H1 (cell line): ENCODE results near the gene FGF14. TPM values are rescaled to one million over a fixed set of nuclear protein-coding genes. Genes with fewer than 3 reads are reported as not detected.

Source experiments
- CTCF ChIA-PET: fragments of 300-600 bp; sonication (Branson Sonifier 250); formaldehyde crosslinking; loops from one replicate; lab custom pipeline; 2021; ENCODE audit not compliant: partially characterized antibody; lab: Charles Lee
- POLR2A ChIA-PET: fragments of 300-600 bp; sonication (Branson Sonifier 250); formaldehyde crosslinking; loops from one replicate; lab custom pipeline; 2021; ENCODE audit warnings: inconsistent platforms; ENCODE audit not compliant: partially characterized antibody; lab: Charles Lee
- DNase-seq, 2 experiments: peaks; one replicate each; pipeline versions ENCODE4 v3.0.0 to v3.0.0-alpha.2; 2010 to 2022; ENCODE audit warnings: low spot score in 2 of 2, low read depth in 1 of 2, mixed read lengths in 1 of 2
- FAIRE-seq: peaks from 2 replicates; lab custom pipeline; 2011; peaks lifted over from hg19 to GRCh38; lab: Jason Lieb, UNC
- H2AFZ ChIP-seq: 2 replicates; pipeline ENCODE4 v1.8.1; 2012; ENCODE audit warnings: low read length, inconsistent platforms
- H2AK5ac ChIP-seq: 2 replicates; pipeline ENCODE4 v1.6.1; 2013; ENCODE audit warnings: low read depth, low read length
- H2BK120ac ChIP-seq: replicated peaks from 2 replicates; pipeline ENCODE3; 2013; ENCODE audit warnings: low read depth, low read length, inconsistent platforms
- H2BK12ac ChIP-seq: 2 replicates; pipeline ENCODE4 v1.6.1; 2013; ENCODE audit warnings: low read depth, low read length
- H2BK15ac ChIP-seq: 2 replicates; pipeline ENCODE4 v1.6.1; 2013; ENCODE audit warnings: low read length
- H2BK20ac ChIP-seq: 2 replicates; pipeline ENCODE4 v1.6.1; 2013; ENCODE audit warnings: low read length
- H2BK5ac ChIP-seq: 2 replicates; pipeline ENCODE4 v1.6.1; 2013; ENCODE audit warnings: low read depth, low read length
- H3K14ac ChIP-seq: 2 replicates; pipeline ENCODE4 v1.6.1; 2013; ENCODE audit warnings: inconsistent platforms; ENCODE audit not compliant: insufficient read length
- H3K18ac ChIP-seq: 2 replicates; pipeline ENCODE4 v1.6.1; 2013; ENCODE audit warnings: low read length; ENCODE audit errors: extremely low read depth
- H3K23ac ChIP-seq: 2 replicates; pipeline ENCODE4 v1.6.1; 2013; ENCODE audit warnings: inconsistent platforms; ENCODE audit not compliant: insufficient read length
- H3K23me2 ChIP-seq: 2 replicates; pipeline ENCODE4 v1.6.1; 2013; ENCODE audit warnings: low read depth, low read length
- H3K27ac ChIP-seq: 2 replicates; pipeline ENCODE4 v1.6.1; 2011; ENCODE audit warnings: low read depth, low read length, inconsistent platforms
- H3K27me3 ChIP-seq, 4 experiments: replicated peaks in 1 of 4; 1 replicate in 1 of 4; 2 replicates in 3 of 4; pipeline versions ENCODE4 v1.6.1 to v1.8.1; 2011 to 2013; ENCODE audit warnings: low read length in 3 of 4, mild to moderate bottlenecking in 3 of 4, inconsistent platforms in 2 of 4, mixed read lengths in 2 of 4, moderate library complexity in 1 of 4; ENCODE audit not compliant: control insufficient read depth in 3 of 4, insufficient read depth in 3 of 4; ENCODE audit errors: extremely low read depth in 1 of 4
- H3K36me3 ChIP-seq, 4 experiments: 2 replicates each; pipeline versions ENCODE4 v1.6.1 to v1.8.1; 2011 to 2013; ENCODE audit warnings: mild to moderate bottlenecking in 4 of 4, low read length in 3 of 4, moderate library complexity in 2 of 4, control low read depth in 1 of 4, inconsistent platforms in 1 of 4; ENCODE audit not compliant: insufficient read depth in 4 of 4, control insufficient read depth in 2 of 4
- H3K4ac ChIP-seq: replicated peaks from 2 replicates; pipeline ENCODE3; 2013; ENCODE audit warnings: low read length, low read depth, mixed read lengths, inconsistent platforms; ENCODE audit not compliant: insufficient read length
- H3K4me1 ChIP-seq, 4 experiments: replicated peaks in 1 of 4; 1 replicate in 1 of 4; 2 replicates in 3 of 4; pipeline versions ENCODE4 v1.6.1 to v1.8.1; 2011 to 2013; ENCODE audit warnings: low read length in 3 of 4, inconsistent platforms in 2 of 4, mixed read lengths in 1 of 4; ENCODE audit not compliant: insufficient read depth in 4 of 4, control insufficient read depth in 3 of 4
- H3K4me2 ChIP-seq, 2 experiments: 2 replicates each; pipeline versions ENCODE4 v1.6.1 to v1.8.1; 2011 to 2013; ENCODE audit warnings: low read depth in 2 of 2, low read length in 2 of 2, control low read depth in 1 of 2, inconsistent platforms in 1 of 2, mild to moderate bottlenecking in 1 of 2; ENCODE audit not compliant: insufficient read depth in 1 of 2
- H3K4me3 ChIP-seq, 4 experiments: fragments of 200-600, 300-600 bp in 1 of 4; sonication (generic), shearing (Covaris generic), sonication (Bioruptor Twin) in 1 of 4; 2 replicates each; pipeline versions ENCODE4 v1.5.1 to v1.8.1; 2011 to 2016; ENCODE audit warnings: low read length in 4 of 4, low read depth in 3 of 4, control low read depth in 2 of 4, inconsistent platforms in 2 of 4, mild to moderate bottlenecking in 2 of 4, mixed read lengths in 1 of 4, moderate library complexity in 1 of 4; ENCODE audit not compliant: insufficient read depth in 2 of 4; ENCODE audit errors: extremely low read depth in 1 of 4
- H3K56ac ChIP-seq: replicated peaks from 2 replicates; pipeline ENCODE3; 2013; ENCODE audit warnings: low read depth, mild to moderate bottlenecking, mixed read lengths, low read length, inconsistent platforms; ENCODE audit not compliant: insufficient read length
- H3K79me1 ChIP-seq: 2 replicates; pipeline ENCODE4 v1.6.1; 2013; ENCODE audit warnings: low read depth, low read length, control low read depth
- H3K79me2 ChIP-seq, 2 experiments: 2 replicates each; pipeline versions ENCODE4 v1.6.1 to v1.8.1; 2012 to 2013; ENCODE audit warnings: low read length in 2 of 2, mild to moderate bottlenecking in 2 of 2, inconsistent platforms in 1 of 2; ENCODE audit not compliant: insufficient read depth in 2 of 2, control insufficient read depth in 1 of 2
- H3K9ac ChIP-seq, 4 experiments: replicated peaks in 1 of 4; 1 replicate in 1 of 4; 2 replicates in 3 of 4; pipeline versions ENCODE4 v1.6.1 to v1.8.1; 2011 to 2013; ENCODE audit warnings: low read depth in 3 of 4, low read length in 3 of 4, control low read depth in 2 of 4, mild to moderate bottlenecking in 2 of 4, moderate library complexity in 2 of 4, inconsistent platforms in 1 of 4; ENCODE audit errors: extremely low read depth in 1 of 4
- H3K9me3 ChIP-seq, 2 experiments: 2 replicates each; pipeline versions ENCODE4 v1.6.1 to v1.8.1; 2012 to 2013; ENCODE audit warnings: mild to moderate bottlenecking in 2 of 2, moderate library complexity in 2 of 2, control low read depth in 1 of 2, inconsistent platforms in 1 of 2, low read depth in 1 of 2, low read length in 1 of 2, mixed read lengths in 1 of 2; ENCODE audit not compliant: insufficient read depth in 2 of 2
- H4K20me1 ChIP-seq, 2 experiments: replicated peaks in 1 of 2; 2 replicates each; pipeline versions ENCODE3 to v1.8.1; 2011 to 2013; ENCODE audit warnings: inconsistent platforms in 2 of 2, low read length in 2 of 2, mild to moderate bottlenecking in 1 of 2; ENCODE audit not compliant: insufficient read depth in 2 of 2, control insufficient read depth in 1 of 2
- H4K5ac ChIP-seq: 2 replicates; pipeline ENCODE4 v1.6.1; 2013; ENCODE audit warnings: low read length, low read depth, mixed read lengths, inconsistent platforms; ENCODE audit not compliant: insufficient read length
- H4K8ac ChIP-seq: 2 replicates; pipeline ENCODE4 v1.8.0; 2013; ENCODE audit warnings: mild to moderate bottlenecking, moderate library complexity, low read length, inconsistent platforms; ENCODE audit not compliant: insufficient read depth; ENCODE audit errors: extremely low read depth
- H4K91ac ChIP-seq: replicated peaks from 2 replicates; pipeline ENCODE3; 2013; ENCODE audit warnings: low read length, mixed read lengths, inconsistent platforms; ENCODE audit not compliant: insufficient read length
- FOSL1 ChIP-seq: IDR thresholded peaks from 2 replicates; pipeline ENCODE4 v1.6.1; 2011; ENCODE audit warnings: mild to moderate bottlenecking, low read depth, low read length, moderate library complexity; ENCODE audit not compliant: insufficient read depth
- SIRT6 ChIP-seq: IDR thresholded peaks from one replicate; pipeline ENCODE4 v1.7.1; 2012; ENCODE audit warnings: low read length, inconsistent platforms
- WGBS, 2 experiments: shearing (Covaris generic) in 1 of 2; methylation state at CpG; one replicate each; pipeline versions ENCODE4 v1.1.6 to v1.1.7; 2013 to 2015; ENCODE audit warnings: low lambda C conversion rate in 2 of 2, mixed read lengths in 2 of 2, inconsistent platforms in 1 of 2, low coverage in 1 of 2, missing lambda C conversion rate in 1 of 2; ENCODE audit not compliant: insufficient replicate concordance in 2 of 2, insufficient coverage in 1 of 2, insufficient read length in 1 of 2; ENCODE audit errors: extremely low coverage in 1 of 2, missing lambda C conversion rate in 1 of 2; 5-methylcytosine and 5-hydroxymethylcytosine counted together
- polyA plus RNA-seq, 7 experiments: library from polyadenylated mRNA; depleted of rRNA in 3 of 7; stranded (reverse) in 5 of 7; unstranded in 2 of 7; fragments of >200 nt in 5 of 7; fragments of 200-250 nt in 2 of 7; gene quantifications; 1 replicate in 5 of 7; 2 replicates in 1 of 7; 4 replicates in 1 of 7; pipeline versions ENCODE4 v1.2.1 to v1.2.3, GENCODE V29; 2011 to 2013; ENCODE audit warnings: missing spikeins in 2 of 7, mixed read lengths in 2 of 7
- total RNA-seq: library from RNA; stranded (reverse); fragmentation: NEBNext Ultra II Directional; extraction: Animal tissue kit (Norgen Biotek cat#: 25700); gene quantifications from 2 replicates; pipeline ENCODE4 v1.2.1, GENCODE V29; 2021

The FGF14 gene
- total and polyA plus RNA-seq, 2 of the 8 experiments (the other 6 are each of a cell fraction or from before 2014, with no cell fraction given): 0.05 to 0.58 TPM

DNA sequence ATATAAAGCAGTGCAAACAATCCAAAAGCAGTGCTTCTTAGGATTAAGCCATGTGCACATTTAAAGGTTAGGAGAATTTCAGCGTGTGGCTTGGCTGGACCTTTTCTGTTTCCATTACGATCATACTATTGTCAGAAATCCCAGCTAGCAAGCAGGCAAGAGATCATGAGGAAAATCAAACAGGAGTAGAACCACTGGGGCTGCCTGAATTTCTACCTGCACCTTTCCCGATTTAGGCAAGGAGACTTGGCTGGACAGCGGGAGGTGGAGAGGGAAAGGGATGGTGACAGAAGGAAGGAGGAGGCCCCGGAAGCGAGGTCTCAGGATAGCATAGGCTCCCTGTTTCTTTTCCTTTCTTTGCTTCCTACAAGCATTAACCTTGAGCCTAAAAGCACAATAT lies 102.5 kb downstream of the FGF14 start:
- Histone ChIP-seq H2BK120ac (no peak overlapping the region), H2BK12ac (no peak overlapping the region), H2BK15ac (no peak overlapping the region), H3K9ac (no peak overlapping the region; a peak in 1 of 7 replicates), H3K36me3 (no peaks in the 10 kb centered on the region), H4K5ac (no peak overlapping the region), H2AK5ac (no peak overlapping the region), H3K23me2 (no peaks in the 10 kb centered on the region), H3K56ac (no peak overlapping the region), H3K4me1 (no peaks in the 10 kb centered on the region), H3K79me2 (no peaks in the 10 kb centered on the region), H3K4ac (no peak overlapping the region), H3K27ac (no peak overlapping the region), H3K18ac (no peak overlapping the region), H4K91ac (no peak overlapping the region), H2BK5ac (no peak overlapping the region), H3K23ac (no peak overlapping the region), H2AFZ (0 out of 2 replicates have a peak overlapping the region, but pooled peaks have one; percentile 45), H3K27me3 (no peaks in the 10 kb centered on the region), H3K9me3 (no peaks in the 10 kb centered on the region), H4K8ac (no peak overlapping the region), H3K4me2 (no peak overlapping the region), H3K4me3 (no peak overlapping the region), H2BK20ac (no peak overlapping the region), H3K14ac (no peak overlapping the region), H4K20me1 (no peaks in the 10 kb centered on the region), H3K79me1 (no peaks in the 10 kb centered on the region)
- no peak for TF ChIP-seq FOSL1
- no peak for TF ChIP-seq SIRT6
- POLR2A ChIA-PET: no interaction called here
- FAIRE-seq (no peak), DNase-seq (no peak)
- CTCF ChIA-PET: interaction anchor here (1.9 kb wide), 2 partner anchors 157 to 208 kb away, joined by 5 to 6 read pairs; no protein-coding TSS in a partner anchor
- WGBS, 2 experiments: 92% methylated on average over 6 of the region's 6 CpGs; no CpG with 5 or more reads in 1 of the 2 experiments
